Measurements from ENCODE around the gene PPP1R26. TPM values are rescaled to one million over a fixed set of nuclear protein-coding genes. Genes with fewer than 3 reads are reported as not detected.

The PPP1R26 gene
- total RNA-seq, 1 donor from 2014 or later, result 22.8 TPM

DNA sequence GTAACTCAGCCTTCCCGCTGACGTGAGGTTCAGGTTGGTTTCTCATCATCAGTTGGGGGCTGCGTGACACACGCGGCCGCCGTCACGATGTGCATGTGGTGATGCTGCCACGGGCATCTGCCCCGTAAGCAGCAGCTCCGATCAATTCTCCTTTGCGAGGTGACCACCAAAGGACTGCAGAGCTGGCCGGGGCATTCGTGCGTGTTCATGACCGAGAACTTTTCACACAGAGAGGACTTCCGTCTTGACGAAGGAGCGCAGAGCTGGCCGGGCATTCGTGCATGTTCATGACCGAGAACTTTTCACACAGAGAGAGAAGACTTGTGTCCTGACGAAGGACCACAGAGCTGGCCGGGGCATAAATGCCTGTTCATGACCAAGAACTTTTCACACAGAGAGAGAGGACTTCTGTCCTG lies 37.8 kb downstream of the PPP1R26 start:
- ATAC-seq (no peak), DNase-seq (no peak)
- Histone ChIP-seq H3K27me3 (ENCODE audit: low read depth) (peaks cover 10% of the 10 kb centered on the region), H3K4me3 (no peak overlapping the region), H3K4me1 (no peaks in the 10 kb centered on the region), H3K36me3 (no peaks in the 10 kb centered on the region), H3K27ac (no peak overlapping the region), H3K9me3 (no peaks in the 10 kb centered on the region)
- intact Hi-C loops (cut with DNase I), result no loop called here
- TF ChIP-seq, protein P1, sequence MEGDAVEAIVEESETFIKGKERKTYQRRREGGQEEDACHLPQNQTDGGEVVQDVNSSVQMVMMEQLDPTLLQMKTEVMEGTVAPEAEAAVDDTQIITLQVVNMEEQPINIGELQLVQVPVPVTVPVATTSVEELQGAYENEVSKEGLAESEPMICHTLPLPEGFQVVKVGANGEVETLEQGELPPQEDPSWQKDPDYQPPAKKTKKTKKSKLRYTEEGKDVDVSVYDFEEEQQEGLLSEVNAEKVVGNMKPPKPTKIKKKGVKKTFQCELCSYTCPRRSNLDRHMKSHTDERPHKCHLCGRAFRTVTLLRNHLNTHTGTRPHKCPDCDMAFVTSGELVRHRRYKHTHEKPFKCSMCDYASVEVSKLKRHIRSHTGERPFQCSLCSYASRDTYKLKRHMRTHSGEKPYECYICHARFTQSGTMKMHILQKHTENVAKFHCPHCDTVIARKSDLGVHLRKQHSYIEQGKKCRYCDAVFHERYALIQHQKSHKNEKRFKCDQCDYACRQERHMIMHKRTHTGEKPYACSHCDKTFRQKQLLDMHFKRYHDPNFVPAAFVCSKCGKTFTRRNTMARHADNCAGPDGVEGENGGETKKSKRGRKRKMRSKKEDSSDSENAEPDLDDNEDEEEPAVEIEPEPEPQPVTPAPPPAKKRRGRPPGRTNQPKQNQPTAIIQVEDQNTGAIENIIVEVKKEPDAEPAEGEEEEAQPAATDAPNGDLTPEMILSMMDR (IDR thresholded peaks at IDR 0.05), result no peak

DNA sequence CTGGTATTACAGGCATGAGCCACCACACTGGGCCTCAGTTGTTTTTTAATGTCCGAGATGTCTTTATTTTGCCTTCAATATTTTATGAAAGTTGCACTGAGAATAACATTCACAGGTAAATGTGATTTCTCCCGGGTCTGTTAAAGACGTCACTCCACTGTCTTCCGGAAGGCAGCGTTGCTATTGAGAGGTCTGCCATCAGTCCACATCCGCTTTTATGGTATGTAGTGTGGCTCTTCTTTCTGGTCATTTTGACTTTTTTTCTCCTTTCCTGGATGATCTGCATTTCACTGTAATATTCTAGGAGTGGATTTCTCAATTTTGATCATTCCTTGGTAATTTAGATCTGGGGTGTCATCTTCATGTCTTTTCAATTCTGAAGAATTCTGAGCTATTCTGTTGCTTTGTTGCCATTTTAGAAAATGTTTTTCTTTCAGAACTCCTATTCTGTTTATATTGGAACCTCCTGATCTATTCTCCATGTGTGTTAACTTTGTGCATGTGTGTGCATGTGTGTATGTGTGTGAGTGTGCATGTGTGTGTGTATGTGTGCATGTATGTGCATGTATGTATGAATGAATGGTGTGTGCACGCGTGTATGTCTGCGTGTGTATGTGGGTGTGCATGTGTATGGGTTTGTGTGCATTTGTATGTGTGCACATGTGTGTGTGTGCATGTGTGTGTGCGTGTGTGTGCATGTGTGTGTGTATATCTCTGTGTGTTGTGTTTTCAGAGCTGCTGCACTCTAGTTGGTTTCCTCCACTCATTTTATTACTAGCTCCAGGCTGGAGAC lies 39.8 kb downstream of the PPP1R26 start:
- ATAC-seq (no peak), DNase-seq (no peak)
- TF ChIP-seq, protein P1 (IDR thresholded peaks at IDR 0.05), result no peak
- Histone ChIP-seq H3K4me3 (no peak overlapping the region), H3K27ac (no peak overlapping the region), H3K27me3 (ENCODE audit: low read depth) (peaks cover 11% of the 10 kb centered on the region), H3K4me1 (no peaks in the 10 kb centered on the region), H3K9me3 (no peaks in the 10 kb centered on the region), H3K36me3 (no peaks in the 10 kb centered on the region)
- intact Hi-C loops (cut with DNase I), result no loop called here

DNA sequence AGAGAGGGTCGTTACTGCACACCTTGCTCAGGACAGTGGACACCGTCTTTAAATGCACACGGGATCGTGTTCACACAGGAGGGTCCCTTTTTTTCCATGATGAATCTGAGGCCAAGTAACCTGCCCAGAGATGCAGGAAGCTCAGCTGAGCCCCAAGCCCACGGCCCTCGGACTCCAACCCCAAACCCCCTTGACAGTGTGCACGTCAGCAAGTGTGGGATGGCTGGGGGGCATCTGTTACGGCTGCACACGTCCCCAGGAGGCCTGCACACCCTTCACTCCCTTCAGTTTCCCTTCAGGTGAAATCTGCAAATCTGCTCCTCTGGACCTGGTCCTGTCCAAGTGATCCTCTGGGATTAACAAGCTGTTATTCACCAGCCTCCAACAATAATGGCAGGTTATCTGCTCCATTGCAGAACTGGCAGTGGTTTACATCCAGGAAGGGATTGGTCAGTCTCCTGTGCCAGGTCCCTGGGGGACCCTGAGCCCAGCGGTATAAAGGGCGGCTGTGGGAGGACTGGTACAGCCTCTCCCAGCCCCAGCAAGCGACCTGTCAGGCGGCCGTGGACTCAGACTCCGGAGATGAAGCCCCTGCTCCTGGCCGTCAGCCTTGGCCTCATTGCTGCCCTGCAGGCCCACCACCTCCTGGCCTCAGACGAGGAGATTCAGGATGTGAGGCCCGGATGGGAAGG lies 41.5 kb downstream of the PPP1R26 start, which contains the start of gene LCN1:
Gene LCN1 (plus strand): TSS at position 525 of the 692 bp plus-strand sequence. CDS start 58 bp downstream, at position 583.
- Histone ChIP-seq H3K4me3 (no peak within 1 kb of the TSS), H3K27me3 (ENCODE audit: low read depth) (peaks cover 11% of the 10 kb centered on the region), H3K36me3 (no peaks in the 10 kb centered on the region), H3K4me1 (no peaks in the 10 kb centered on the region), H3K27ac (no peak within 1 kb of the TSS), H3K9me3 (no peaks in the 10 kb centered on the region)
- TF ChIP-seq, protein P1 (IDR thresholded peaks at IDR 0.05), result no peak
- ATAC-seq, result no peak
- no peak for DNase-seq
- intact Hi-C loops (cut with DNase I), result no loop called here

DNA sequence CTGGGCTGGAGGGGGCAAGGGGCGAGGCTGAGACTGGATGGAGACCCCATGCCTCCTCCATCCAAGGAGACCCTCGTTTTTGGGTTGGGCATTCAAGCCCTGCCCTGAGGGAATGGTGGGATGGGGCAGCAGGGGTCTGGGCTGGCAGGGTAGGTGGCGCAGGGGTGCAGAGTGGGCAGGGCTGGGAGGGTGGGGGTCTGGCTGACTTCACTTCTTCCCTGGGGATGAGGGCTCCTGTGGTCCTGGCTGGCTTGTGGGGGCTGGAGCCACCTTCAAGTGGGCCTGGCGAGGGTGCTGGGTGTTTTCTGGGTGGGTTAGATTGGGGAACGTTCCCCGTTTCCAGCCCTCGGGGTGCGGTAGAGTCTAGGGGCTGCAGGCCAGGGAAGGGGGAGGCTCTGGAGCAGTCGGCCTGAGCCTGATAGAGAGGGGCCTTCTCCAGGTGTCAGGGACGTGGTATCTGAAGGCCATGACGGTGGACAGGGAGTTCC lies 42.1 kb downstream of the PPP1R26 start:
- Histone ChIP-seq H3K4me1 (no peaks in the 10 kb centered on the region), H3K36me3 (no peaks in the 10 kb centered on the region), H3K27me3 (ENCODE audit: low read depth) (peaks cover 11% of the 10 kb centered on the region), H3K9me3 (no peaks in the 10 kb centered on the region), H3K27ac (no peak overlapping the region), H3K4me3 (no peak overlapping the region)
- DNase-seq, result no peak
- intact Hi-C loops (cut with DNase I), result no loop called here
- no peak for ATAC-seq
- TF ChIP-seq, protein P1 (IDR thresholded peaks at IDR 0.05), result no peak

DNA sequence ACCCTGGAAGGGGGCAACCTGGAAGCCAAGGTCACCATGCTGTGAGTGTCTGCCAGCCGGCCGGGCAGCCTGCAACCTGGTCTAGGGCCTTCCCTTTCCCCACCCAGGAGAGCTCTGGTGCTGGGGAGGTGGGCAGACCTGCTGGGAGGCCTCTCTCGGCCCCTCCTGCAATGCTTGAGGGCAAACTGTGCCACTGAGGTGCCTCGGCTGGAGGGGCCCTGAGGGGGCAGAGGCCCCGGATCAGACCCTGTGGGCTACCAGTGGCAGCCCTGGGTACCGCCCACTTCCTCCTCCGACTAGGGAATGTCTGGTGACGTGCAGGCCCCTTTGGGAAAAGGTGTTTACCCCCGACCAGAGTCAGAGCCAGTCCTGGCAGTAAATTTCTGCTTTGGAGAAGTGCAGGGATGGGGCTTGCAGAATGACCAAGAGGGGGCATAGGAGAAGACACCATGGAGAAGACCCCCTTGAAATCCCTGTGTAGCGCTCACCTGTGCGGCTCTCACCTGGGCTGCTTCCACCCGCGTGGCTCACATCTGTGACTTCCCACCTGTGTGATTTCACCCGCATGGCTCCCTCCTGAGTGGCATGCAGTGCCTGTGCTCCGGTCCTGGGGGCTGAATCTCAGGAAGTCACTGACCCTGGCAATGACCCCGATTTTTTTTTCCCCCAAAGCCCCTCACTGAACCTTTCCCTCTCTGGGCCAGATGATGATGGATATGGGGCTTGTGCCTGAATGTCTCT lies 42.7 kb downstream of the PPP1R26 start:
- intact Hi-C loops (cut with DNase I), result no loop called here
- DNase-seq, result no peak

More for the DNA sequence above, 42.7 kb downstream of the PPP1R26 start:
- Histone ChIP-seq H3K27me3 (ENCODE audit: low read depth) (peaks cover 10% of the 10 kb centered on the region), H3K9me3 (no peaks in the 10 kb centered on the region), H3K4me3 (no peak overlapping the region), H3K36me3 (no peaks in the 10 kb centered on the region), H3K27ac (no peak overlapping the region), H3K4me1 (no peaks in the 10 kb centered on the region)
- TF ChIP-seq, protein P1 (IDR thresholded peaks at IDR 0.05), result no peak
- ATAC-seq, result no peak

All from lower lobe of right lung (tissue), 2 donors.